GM12873 (cell line): ENCODE data around the gene PALM.

Source experiments
- CTCF ChIP-seq: IDR thresholded peaks from 2 replicates; pipeline ENCODE4 v1.5.1; 2012; ENCODE audit warnings: low read depth, mild to moderate bottlenecking, moderate library complexity, low read length, control low read depth; ENCODE audit not compliant: insufficient read depth; ENCODE audit errors: missing control alignments

PALM gene

DNA sequence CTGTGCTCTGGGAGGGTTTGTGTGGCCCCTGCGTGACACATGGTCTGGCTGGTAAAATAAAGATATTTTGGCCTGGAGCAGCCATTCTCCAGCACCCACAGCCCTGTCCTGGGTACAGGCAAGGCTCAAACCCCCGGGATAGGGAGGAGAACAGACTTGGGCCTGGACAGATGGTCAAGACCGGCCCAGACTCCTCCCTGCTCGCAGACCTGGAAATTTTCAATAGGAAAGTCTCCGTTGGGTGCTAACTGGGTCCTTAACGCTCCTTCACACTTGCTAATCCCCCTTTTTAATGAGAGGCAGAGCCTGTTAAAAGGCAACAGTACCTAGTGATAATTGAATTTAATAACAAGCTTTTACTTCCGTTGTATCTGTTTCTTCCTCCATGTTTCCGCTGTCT lies 2.5 kb downstream of the PALM start:
- TF ChIP-seq CTCF = no peak

GRCh38 chr19:715347-715746 lies 6.6 kb downstream of the PALM start:
- TF ChIP-seq CTCF = no peak

DNA sequence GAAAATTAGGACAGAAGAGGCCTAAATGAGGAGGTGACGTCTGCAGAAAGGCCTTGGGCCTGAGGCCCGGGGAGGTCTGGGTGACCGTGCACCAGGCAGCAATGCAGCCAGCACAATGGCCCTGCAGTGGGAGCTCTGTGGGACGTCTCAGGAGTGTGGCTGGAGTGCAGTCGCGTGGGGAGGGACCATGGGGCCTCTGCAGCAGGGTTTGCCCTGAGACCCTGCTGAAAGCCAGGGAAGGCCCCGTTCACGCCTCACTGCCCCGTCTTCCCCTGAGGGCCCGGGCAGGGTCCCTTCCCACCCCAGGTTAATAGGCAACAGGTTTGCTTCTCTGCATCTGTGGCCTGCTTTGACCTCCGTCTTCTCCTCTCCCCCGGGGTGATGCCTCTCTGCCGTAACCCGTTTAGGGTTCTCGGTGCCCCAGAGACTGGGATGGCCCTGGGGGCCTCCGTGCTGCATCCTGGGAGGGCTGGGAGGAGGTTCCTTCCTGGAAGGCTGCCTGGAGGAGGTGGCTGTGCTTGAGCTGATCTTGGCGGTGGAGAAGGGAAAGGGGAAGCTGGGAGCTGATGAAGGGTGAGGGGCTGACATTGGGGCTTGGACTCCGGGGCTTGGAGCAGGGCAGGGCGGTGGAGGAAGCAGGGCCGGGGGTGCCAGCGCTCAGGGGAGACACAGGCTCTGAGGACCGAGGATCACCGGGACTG lies 9.7 kb downstream of the PALM start:
- no peak for TF ChIP-seq CTCF

GRCh38 chr19:718991-719512 lies 10.3 kb downstream of the PALM start:
- TF ChIP-seq CTCF = no peak

- TF ChIP-seq CTCF = no peak
Observed at GRCh38 chr19:719636-720344, 11.1 kb downstream of the PALM start.

DNA sequence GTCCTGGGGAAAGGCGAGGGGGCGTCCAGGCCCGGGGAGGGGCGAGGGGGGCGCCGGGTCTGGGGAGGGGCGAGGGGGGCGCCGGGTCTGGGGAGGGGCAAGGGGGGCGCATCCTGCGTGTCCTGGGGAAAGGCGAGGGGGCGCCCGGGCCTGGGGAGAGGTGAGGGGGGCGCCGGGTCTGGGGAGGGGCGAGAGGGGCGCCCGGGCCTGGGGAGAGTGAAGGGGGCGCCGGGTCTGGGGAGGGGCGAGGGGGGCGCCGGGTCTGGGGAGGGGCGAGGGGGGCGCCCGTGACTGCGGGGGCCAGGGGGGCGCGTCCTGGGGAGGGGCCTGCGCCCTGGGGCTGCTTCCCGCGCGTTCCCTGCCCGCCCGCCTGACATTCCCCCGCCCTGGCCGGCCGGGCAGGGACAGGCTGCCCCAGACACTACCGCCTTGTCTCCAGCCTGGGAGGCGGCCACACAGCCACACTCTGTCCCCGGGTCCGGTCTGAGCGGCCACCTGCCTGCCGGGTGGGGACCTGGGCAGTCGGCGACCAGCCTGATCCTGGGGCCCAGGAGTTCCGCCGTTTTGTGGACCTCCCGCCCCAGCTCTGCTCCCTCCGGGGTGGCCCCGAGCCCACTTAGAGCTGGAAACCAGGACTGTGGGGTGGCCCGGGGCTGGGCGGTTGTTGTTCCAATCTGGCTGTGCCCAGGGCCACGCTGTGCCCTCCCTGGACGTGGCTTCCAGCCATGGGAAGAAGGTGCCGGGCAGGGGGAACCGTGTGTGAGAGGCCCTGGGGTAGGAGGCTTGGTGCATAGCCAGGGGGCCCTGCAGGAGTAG lies 11.8 kb downstream of the PALM start:
- no peak for TF ChIP-seq CTCF

- no peak for TF ChIP-seq CTCF
Observed at GRCh38 chr19:722553-723101, 13.9 kb downstream of the PALM start.
